OCI-LY3 (cell line): Measurements from ENCODE around the gene CREB3L2.
A peak's percentile ranks its signal among the peaks of the same experiment; 100 is the strongest.

Source experiments
- H2AFZ ChIP-seq: fragments of 200-600, 300-600 bp; shearing (Covaris generic); 2 replicates; pipeline ENCODE4 v1.6.0; 2014; ENCODE audit warnings: antibody characterized with exemption, low read depth, low read length
- H3K27ac ChIP-seq: fragments of 200-600, 300-600 bp; sonication (generic); 2 replicates; pipeline ENCODE4 v1.5.1; 2014; ENCODE audit warnings: mild to moderate bottlenecking, low read length, moderate library complexity, mixed read lengths
- H3K27me3 ChIP-seq: fragments of 200-600, 300-600 bp; sonication (generic); 2 replicates; pipeline ENCODE4 v1.6.1; 2014; ENCODE audit warnings: low read depth, low read length, mixed read lengths
- H3K36me3 ChIP-seq: fragments of 200-600, 300-600 bp; sonication (generic); replicated peaks from 2 replicates; pipeline ENCODE3; 2014; ENCODE audit warnings: low read depth, low read length, mixed read lengths
- H3K4me1 ChIP-seq: fragments of 300-600, 200-600 bp; sonication (generic); 2 replicates; pipeline ENCODE4 v1.6.1; 2014; ENCODE audit warnings: low read length, mixed read lengths
- H3K4me2 ChIP-seq: fragments of 200-600, 300-600 bp; sonication (generic); 2 replicates; pipeline ENCODE4 v1.6.1; 2014; ENCODE audit warnings: low read length, mixed read lengths
- H3K4me3 ChIP-seq: fragments of 300-600, 200-600 bp; sonication (generic); 2 replicates; pipeline ENCODE4 v1.5.1; 2014; ENCODE audit warnings: antibody characterized with exemption, mild to moderate bottlenecking, low read length, moderate library complexity
- H3K79me2 ChIP-seq: fragments of 300-600, 200-600 bp; shearing (Covaris generic); 2 replicates; pipeline ENCODE4 v1.6.1; 2014; ENCODE audit warnings: mild to moderate bottlenecking, low read length, mixed read lengths
- H3K9ac ChIP-seq: fragments of 300-600, 200-600 bp; shearing (Covaris generic); 2 replicates; pipeline ENCODE4 v1.6.0; 2014; ENCODE audit warnings: mild to moderate bottlenecking, low read length, moderate library complexity
- H3K9me3 ChIP-seq: fragments of 200-600, 300-600 bp; shearing (Covaris generic); 2 replicates; pipeline ENCODE4 v1.6.1; 2014; ENCODE audit warnings: low read length, mixed read lengths; ENCODE audit not compliant: insufficient read depth
- H4K20me1 ChIP-seq: fragments of 200-600, 300-600 bp; sonication (generic); 2 replicates; pipeline ENCODE4 v1.6.1; 2016; ENCODE audit warnings: low read length, mixed read lengths; ENCODE audit not compliant: insufficient read depth
- EZH2phosphoT487 ChIP-seq: fragments of 200-600 bp; shearing (Covaris generic); IDR thresholded peaks from 2 replicates; pipeline ENCODE4 v1.6.1; 2018; ENCODE audit warnings: antibody characterized with exemption, mixed run types, low read depth
- TF ChIP-seq, protein P1 (sequence below): fragments of 200-600, 300-600 bp; sonication (generic); IDR thresholded peaks from 2 replicates; pipeline ENCODE4 v1.5.1; 2014; ENCODE audit warnings: antibody characterized with exemption, low read length, low read depth

CREB3L2 gene

DNA sequence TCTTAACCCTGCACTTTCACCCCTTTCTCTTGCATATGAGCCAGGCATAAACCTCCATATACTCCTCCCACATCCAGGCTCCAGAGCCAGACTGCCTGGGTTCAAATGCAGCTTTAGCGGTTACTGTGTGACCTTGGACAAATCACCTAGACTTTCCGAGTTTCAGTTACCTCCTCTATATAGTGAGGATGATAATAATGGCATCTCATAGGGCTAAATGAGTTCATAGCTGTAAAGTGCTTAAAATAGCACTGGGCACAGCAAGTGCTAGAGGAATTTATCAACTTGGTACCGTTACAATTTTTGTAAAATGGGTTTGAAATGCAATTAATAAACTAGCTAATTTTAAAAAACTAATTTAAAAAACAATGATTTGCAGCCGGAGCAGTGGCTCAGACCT, 101.7 kb downstream of the CREB3L2 start:
- no peak overlapping the region for H3K9ac ChIP-seq
- peak overlapping the region; percentile 70; the same call in 1 of the 2 replicates for H3K27ac ChIP-seq
- peaks cover 64% of the 10 kb centered on the region for H3K4me1 ChIP-seq
- H3K4me3 ChIP-seq: no peak overlapping the region
- no peak overlapping the region for H2AFZ ChIP-seq
- H3K36me3 ChIP-seq: peaks cover 58% of the 10 kb centered on the region
- H3K4me2 ChIP-seq: no peak overlapping the region
- TF ChIP-seq EZH2phosphoT487: no peak
- TF ChIP-seq, protein P1, sequence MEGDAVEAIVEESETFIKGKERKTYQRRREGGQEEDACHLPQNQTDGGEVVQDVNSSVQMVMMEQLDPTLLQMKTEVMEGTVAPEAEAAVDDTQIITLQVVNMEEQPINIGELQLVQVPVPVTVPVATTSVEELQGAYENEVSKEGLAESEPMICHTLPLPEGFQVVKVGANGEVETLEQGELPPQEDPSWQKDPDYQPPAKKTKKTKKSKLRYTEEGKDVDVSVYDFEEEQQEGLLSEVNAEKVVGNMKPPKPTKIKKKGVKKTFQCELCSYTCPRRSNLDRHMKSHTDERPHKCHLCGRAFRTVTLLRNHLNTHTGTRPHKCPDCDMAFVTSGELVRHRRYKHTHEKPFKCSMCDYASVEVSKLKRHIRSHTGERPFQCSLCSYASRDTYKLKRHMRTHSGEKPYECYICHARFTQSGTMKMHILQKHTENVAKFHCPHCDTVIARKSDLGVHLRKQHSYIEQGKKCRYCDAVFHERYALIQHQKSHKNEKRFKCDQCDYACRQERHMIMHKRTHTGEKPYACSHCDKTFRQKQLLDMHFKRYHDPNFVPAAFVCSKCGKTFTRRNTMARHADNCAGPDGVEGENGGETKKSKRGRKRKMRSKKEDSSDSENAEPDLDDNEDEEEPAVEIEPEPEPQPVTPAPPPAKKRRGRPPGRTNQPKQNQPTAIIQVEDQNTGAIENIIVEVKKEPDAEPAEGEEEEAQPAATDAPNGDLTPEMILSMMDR: no peak
- H4K20me1 ChIP-seq: peaks cover 24% of the 10 kb centered on the region
- H3K27me3 ChIP-seq: no peaks in the 10 kb centered on the region
- peaks cover 11% of the 10 kb centered on the region; the same call in 1 of the 2 replicates for H3K79me2 ChIP-seq
- no peaks in the 10 kb centered on the region for H3K9me3 ChIP-seq

DNA sequence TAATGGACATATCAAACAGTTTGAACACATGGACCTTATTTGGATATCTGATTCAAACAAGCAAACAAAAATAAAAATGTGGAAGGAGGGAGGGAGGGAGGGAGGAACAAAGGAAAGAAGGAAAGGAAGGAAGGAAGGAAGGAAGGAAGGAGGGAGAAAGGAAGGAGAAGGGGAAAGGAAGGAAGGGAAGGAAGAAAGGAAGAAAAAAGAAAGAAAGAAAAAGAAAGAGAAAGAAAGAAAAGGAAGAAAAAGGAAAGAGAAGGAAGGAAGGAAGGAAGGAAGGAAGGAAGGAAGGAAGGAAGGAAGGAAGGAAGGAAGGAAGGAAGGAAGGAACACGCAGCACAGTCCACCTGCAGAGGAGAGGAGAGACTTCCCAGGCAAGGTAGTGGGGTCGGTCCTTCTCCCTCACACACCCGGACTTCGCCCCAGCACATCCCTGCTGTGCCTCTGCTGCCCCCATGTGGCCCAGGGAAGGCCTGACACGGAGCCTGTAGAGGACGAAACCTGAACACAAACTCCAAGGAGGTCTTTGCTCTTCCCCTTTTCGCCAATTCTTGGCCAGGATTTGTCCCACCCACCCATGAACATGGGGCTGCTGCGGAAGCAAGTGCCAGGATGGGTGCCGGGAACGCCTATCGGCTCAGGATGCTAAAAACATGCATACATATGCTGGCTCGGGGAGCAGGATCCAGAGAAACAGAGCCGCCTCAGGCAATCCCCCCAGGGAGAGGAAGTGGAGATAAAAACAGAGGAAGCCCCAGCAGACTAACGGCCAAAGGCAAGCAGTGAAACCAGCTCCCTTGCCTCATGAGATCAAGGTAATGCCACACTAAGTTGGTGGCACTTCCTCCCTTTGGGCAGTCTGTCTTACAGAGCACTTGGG, 102.8 kb downstream of the CREB3L2 start:
- Histone ChIP-seq H2AFZ (no peak overlapping the region), H3K4me3 (peak overlapping the region; percentile 40), H4K20me1 (peaks cover 33% of the 10 kb centered on the region), H3K4me2 (peak overlapping the region; percentile 68), H3K27me3 (no peaks in the 10 kb centered on the region), H3K9ac (peak overlapping the region; percentile 21; the same call in 1 of the 2 replicates), H3K36me3 (peaks cover 64% of the 10 kb centered on the region), H3K79me2 (peaks cover 11% of the 10 kb centered on the region; the same call in 1 of the 2 replicates), H3K27ac (peak overlapping the region; percentile 70), H3K4me1 (peaks cover 65% of the 10 kb centered on the region), H3K9me3 (no peaks in the 10 kb centered on the region)
- TF ChIP-seq, protein P1: peak; percentile 85
- no peak for TF ChIP-seq EZH2phosphoT487

DNA sequence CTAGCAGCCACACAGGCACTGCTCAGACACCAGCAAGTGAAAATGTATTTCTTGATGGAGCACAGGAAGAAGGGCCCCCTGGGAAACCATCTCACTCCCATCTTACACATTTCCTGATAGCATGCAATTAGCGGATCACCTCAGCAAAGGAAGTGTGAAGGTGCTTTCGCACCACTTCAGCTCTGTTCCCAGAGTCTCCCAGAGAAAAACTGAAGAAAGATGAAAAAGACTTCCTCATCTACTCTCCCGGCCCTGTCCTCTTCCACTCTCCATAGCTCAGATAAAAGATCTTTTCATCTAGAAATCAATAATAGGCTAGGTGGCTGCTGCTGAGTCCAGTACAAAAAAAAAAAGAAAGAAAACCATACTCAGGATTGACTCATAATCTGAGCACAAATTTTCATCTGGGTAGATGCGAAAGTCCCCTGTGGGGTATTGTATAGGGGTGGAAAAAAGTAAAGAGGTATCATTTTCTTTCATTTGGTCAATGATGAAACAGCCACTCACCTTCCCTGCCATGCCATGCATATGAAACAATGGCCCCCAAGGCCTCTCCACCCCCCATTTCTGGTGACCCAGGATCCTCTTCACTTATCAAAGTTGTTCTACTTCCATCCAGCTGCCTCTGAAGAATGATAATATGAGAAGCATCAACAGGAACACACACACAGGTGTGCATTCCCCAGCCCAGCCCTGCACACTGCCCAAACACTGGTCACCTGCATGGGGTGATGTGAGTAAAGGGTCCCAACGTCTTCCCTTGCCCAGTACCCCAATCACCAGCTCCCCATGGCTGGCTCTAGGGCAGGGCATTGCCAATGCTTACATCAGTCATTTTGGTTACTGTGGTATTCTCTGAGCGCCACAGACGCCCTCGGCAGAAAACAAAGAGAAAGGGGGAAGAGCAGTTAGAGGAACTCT, 106.3 kb downstream of the CREB3L2 start:
- H3K27ac ChIP-seq: peak overlapping the region; percentile 55
- no peaks in the 10 kb centered on the region for H3K27me3 ChIP-seq
- H3K4me3 ChIP-seq: peak overlapping the region; percentile 36
- H2AFZ ChIP-seq: no peak overlapping the region
- H3K9ac ChIP-seq: no peak overlapping the region
- no peak for TF ChIP-seq EZH2phosphoT487
- TF ChIP-seq, protein P1: no peak
- H3K9me3 ChIP-seq: no peaks in the 10 kb centered on the region
- peaks cover 61% of the 10 kb centered on the region for H3K4me1 ChIP-seq
- H3K79me2 ChIP-seq: peaks cover 7% of the 10 kb centered on the region; the same call in 1 of the 2 replicates
- peaks cover 37% of the 10 kb centered on the region for H4K20me1 ChIP-seq
- peaks cover 70% of the 10 kb centered on the region for H3K36me3 ChIP-seq
- peak overlapping the region; percentile 61 for H3K4me2 ChIP-seq
